GM10266 (cell line): ENCODE results near the gene KCNMB1.

Source experiments
- DNase-seq: peaks from one replicate; pipeline ENCODE4 v3.0.0; 2012; ENCODE audit errors: extremely low spot score
- CTCF ChIP-seq: IDR thresholded peaks from 2 replicates; pipeline ENCODE4 v1.5.1; 2012; ENCODE audit warnings: mild to moderate bottlenecking, low read depth; ENCODE audit not compliant: control insufficient read depth, insufficient read depth; ENCODE audit errors: missing control alignments

Gene KCNMB1

GRCh38 chr5:170336065-170336464 lies 53.1 kb downstream of the KCNMB1 start:
- DNase-seq: no peak
- TF ChIP-seq CTCF: no peak

GRCh38 chr5:170334626-170335025 lies 54.5 kb downstream of the KCNMB1 start:
- no peak for DNase-seq
- no peak for TF ChIP-seq CTCF

GRCh38 chr5:170333161-170333910 lies 55.8 kb downstream of the KCNMB1 start:
- DNase-seq: no peak

GRCh38 chr5:170332058-170332457 lies 57.1 kb downstream of the KCNMB1 start:
- no peak for DNase-seq
- TF ChIP-seq CTCF: no peak

More at GRCh38 chr5:170333161-170333910, 55.8 kb downstream of the KCNMB1 start:
- no peak for TF ChIP-seq CTCF

- no peak for TF ChIP-seq CTCF
- DNase-seq: no peak
Observed at GRCh38 chr5:170330568-170331054, 58.6 kb downstream of the KCNMB1 start.

- DNase-seq: no peak
- no peak for TF ChIP-seq CTCF
Observed at GRCh38 chr5:170329524-170329923, 59.6 kb downstream of the KCNMB1 start.

- TF ChIP-seq CTCF: no peak
- DNase-seq: no peak
Observed at GRCh38 chr5:170327829-170328228, 61.3 kb downstream of the KCNMB1 start.
